NCI-H1417 treated with DMSO at 0.1 percent for 48 hours (cell line): ENCODE results near the gene MROH2B.
"Not testable (repeated sequence)": the region's sequence is repeated elsewhere in the genome, so short reads cannot be mapped to it uniquely, and the experiment has no call there.

Experiments used
- DNase-seq: peaks from one replicate; lab custom pipeline; 2025; lab: John Stamatoyannopoulos, UW

MROH2B gene

GRCh38 chr5:41022600-41022999, 48.5 kb downstream of the MROH2B start:
- not testable (repeated sequence) for DNase-seq

- no peak for DNase-seq
Measured at GRCh38 chr5:41012318-41012717, 58.8 kb downstream of the MROH2B start.

GRCh38 chr5:41010572-41010971, 60.6 kb downstream of the MROH2B start:
- no peak for DNase-seq

- no peak for DNase-seq
Measured at GRCh38 chr5:41009232-41009631, 61.9 kb downstream of the MROH2B start.

GRCh38 chr5:41004931-41005330, 66.2 kb downstream of the MROH2B start:
- no peak for DNase-seq

GRCh38 chr5:41003670-41004376, 67.3 kb downstream of the MROH2B start:
- DNase-seq: no peak

- no peak for DNase-seq
Measured at GRCh38 chr5:40999966-41000365, 71.2 kb downstream of the MROH2B start.

- no peak for DNase-seq
Measured at GRCh38 chr5:40999142-40999541, 72.0 kb downstream of the MROH2B start.

- no peak for DNase-seq
Measured at GRCh38 chr5:40995801-40996586, 75.1 kb downstream of the MROH2B start.

- no peak for DNase-seq
Measured at GRCh38 chr5:40991981-40992559, 79.1 kb downstream of the MROH2B start.

- no peak for DNase-seq
Measured at GRCh38 chr5:40991168-40991980, 79.8 kb downstream of the MROH2B start.

- DNase-seq: no peak
Measured at GRCh38 chr5:40988746-40989510, 82.2 kb downstream of the MROH2B start.

- no peak for DNase-seq
Measured at GRCh38 chr5:40987349-40987748, 83.8 kb downstream of the MROH2B start.

- DNase-seq: no peak
Measured at GRCh38 chr5:40986666-40987065, 84.5 kb downstream of the MROH2B start.

GRCh38 chr5:40985501-40985900, 85.6 kb downstream of the MROH2B start:
- peak; percentile 63 for DNase-seq

- no peak for DNase-seq
Measured at GRCh38 chr5:40984884-40985283, 86.3 kb downstream of the MROH2B start.

GRCh38 chr5:40983781-40984180, 87.4 kb downstream of the MROH2B start:
- no peak for DNase-seq

GRCh38 chr5:40981420-40981819, 89.7 kb downstream of the MROH2B start:
- no peak for DNase-seq

GRCh38 chr5:40976836-40977235, 94.3 kb downstream of the MROH2B start:
- no peak for DNase-seq

- no peak for DNase-seq
Measured at GRCh38 chr5:40976041-40976440, 95.1 kb downstream of the MROH2B start.

- no peak for DNase-seq
Measured at GRCh38 chr5:40973364-40974004, 97.7 kb downstream of the MROH2B start.
